Activated CD4-positive, alpha-beta T cell treated with anti-CD3 and anti-CD28 coated beads, Interleukin-2, amount 50 U/mL, for 24 hours (primary cell): ENCODE data around the gene STIM2.

Experiments
- DNase-seq, 2 donors: peaks; one replicate each; pipeline ENCODE4 v3.0.0-alpha.2; 2020; ENCODE audit warnings: low read depth in 1 of 2, low spot score in 1 of 2

STIM2 gene

GRCh38 chr4:26999689-27000088 lies 139.0 kb downstream of the STIM2 start:
- no peak for DNase-seq

- DNase-seq, result no peak
Observed at GRCh38 chr4:27000122-27000521, 139.5 kb downstream of the STIM2 start.

- no peak for DNase-seq
Observed at GRCh38 chr4:27000820-27001219, 140.2 kb downstream of the STIM2 start.

GRCh38 chr4:27001398-27002164 lies 140.9 kb downstream of the STIM2 start:
- no peak for DNase-seq

DNA sequence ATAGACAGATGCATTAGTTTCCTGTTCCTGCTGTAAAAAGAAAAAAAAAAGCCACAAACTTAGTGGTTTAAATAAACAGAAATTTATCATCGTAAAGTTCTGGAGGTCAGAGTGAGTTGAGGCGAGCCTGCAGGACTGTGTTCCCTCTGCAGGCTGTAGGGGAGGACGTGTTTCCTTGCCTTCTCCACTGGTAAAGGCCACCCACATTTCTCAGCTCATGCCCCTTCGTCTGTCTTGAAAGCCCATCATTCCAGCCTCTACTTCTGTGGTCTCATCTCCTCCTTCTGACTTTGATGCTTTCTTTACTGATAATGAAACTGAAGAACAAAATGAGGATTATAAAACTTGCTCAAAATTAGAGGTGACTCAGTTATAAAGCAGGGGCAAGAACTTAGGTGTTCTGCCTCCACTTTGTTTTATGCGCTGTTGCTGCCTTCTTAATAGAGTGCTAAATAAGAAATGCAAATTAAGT lies 143.0 kb downstream of the STIM2 start:
- DNase-seq, result peak in 1 of 2 donors; percentile 27

GRCh38 chr4:27005501-27005900 lies 144.9 kb downstream of the STIM2 start:
- no peak for DNase-seq

GRCh38 chr4:27005905-27006590 lies 145.4 kb downstream of the STIM2 start:
- no peak for DNase-seq

DNA sequence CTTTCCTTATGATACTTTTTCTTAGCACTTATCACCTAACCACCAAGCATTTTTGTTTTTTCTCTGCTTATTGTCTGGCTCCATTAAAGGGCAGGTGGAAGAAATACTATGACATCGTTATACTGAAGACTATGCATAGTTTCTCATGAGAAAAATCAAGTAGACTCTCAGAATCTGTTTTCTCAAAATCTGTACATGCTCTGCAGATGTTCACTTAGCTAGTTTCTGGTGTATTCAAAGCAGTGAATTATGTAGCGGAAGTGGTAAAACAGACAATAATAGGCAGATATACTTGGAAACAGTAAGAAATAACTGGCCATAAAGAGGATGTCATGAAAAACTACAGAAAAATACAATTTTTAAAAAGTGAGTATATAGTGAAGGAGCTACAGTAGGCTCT lies 146.0 kb downstream of the STIM2 start:
- DNase-seq, result no peak

- DNase-seq, result no peak
Observed at GRCh38 chr4:27007507-27007906, 146.9 kb downstream of the STIM2 start.

GRCh38 chr4:27008679-27009078 lies 148.0 kb downstream of the STIM2 start:
- DNase-seq, result no peak

DNA sequence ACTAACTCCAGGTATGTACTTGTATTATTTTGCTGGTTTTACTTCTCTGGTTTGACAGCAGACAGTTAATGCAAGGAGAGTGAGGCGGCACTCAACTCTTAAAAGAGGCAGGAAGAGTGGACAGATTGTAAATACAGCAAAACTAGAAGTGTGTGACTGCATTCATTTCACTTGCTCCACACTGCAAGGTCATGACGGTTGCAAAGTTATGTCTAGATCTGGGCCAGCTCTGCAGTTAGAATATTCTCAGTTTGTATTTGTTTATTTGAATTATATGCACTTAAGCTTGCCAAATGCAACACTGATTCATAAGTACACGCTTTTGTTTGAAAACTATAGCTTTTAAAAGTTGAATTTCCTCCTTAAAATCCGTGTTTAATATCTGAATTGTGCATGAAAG lies 148.9 kb downstream of the STIM2 start:
- DNase-seq, result no peak

DNA sequence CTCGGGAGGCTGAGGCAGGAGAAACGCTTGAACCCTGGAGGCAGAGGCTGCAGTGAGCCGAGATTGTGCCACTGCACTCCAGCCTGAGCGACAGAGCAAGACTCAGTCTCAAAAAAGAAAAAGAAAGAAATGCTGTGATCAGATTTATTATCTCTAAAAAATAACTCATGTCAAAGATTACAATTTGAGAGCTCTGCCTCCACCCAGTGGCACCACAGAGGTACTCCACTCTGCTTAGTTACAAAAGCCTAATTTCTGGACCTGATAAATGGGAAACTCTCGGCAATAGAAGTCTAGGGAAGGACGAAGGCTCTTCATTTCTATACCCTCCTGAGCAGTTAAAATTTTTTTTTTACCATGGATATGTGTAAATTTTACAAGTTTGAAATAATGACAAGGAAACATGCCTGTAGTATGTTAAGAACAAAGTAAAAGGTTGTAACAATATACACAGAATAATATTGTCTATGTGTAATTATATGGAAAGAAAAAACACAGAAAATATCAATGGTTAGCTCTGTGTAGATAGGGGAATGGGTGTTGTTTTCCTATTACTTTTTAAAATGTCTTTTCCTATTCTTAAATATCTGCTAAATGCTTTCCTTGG lies 149.8 kb downstream of the STIM2 start:
- peak; percentile 21 to 53 for DNase-seq

- no peak for DNase-seq
Observed at GRCh38 chr4:27011401-27011800, 150.8 kb downstream of the STIM2 start.

GRCh38 chr4:27013012-27013411 lies 152.4 kb downstream of the STIM2 start:
- DNase-seq, result no peak

DNA sequence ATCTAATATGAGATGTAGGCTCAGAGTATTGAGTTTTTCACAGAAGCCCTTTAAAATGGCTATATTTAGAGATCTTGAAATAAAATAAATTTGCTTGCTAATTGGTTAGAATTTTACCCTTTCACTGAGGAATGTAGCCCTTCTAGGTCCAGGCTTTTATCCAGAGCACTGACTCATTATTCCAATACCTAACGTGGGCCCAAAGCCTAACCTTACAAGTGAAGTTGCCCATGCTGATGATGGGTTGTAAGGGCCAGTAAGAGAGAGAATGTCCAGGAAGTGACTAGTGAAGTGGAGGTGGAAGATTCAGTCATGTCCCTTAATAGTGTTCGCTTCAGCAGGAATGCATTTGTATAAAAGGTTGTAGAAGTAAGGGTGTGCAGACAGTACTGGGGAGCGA lies 155.9 kb downstream of the STIM2 start:
- DNase-seq, result no peak

DNA sequence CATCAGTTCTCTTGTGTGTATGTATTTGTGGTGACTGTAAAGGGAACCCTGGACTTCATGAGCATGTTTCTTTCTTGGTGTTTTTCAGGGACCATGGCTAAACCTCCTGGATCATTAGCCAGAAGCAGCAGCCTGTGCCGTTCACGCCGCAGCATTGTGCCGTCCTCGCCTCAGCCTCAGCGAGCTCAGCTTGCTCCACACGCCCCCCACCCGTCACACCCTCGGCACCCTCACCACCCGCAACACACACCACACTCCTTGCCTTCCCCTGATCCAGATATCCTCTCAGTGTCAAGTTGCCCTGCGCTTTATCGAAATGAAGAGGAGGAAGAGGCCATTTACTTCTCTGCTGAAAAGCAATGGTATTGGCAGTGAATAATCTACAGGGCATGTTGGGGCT lies 157.0 kb downstream of the STIM2 start:
- no peak for DNase-seq

GRCh38 chr4:27018076-27018475 lies 157.4 kb downstream of the STIM2 start:
- DNase-seq, result no peak

DNA sequence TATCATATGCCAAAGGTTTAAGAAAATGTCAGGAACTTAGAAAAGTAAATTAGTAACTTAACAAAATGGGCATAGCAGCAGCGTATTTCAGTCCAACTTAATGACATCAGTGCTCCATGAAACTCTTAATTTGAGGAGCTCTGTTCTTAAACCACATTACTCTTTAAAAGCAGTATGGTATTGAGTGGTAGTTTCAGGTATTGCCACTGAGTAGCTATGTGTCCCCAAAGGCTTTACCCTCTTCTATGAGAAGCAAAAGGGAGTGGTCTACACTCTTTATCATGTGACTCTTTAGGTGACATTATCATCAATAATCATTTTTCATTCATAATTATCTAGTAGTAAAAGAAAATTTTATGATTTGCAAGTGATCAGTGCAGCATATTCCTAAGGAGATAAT lies 158.3 kb downstream of the STIM2 start:
- DNase-seq, result no peak

DNA sequence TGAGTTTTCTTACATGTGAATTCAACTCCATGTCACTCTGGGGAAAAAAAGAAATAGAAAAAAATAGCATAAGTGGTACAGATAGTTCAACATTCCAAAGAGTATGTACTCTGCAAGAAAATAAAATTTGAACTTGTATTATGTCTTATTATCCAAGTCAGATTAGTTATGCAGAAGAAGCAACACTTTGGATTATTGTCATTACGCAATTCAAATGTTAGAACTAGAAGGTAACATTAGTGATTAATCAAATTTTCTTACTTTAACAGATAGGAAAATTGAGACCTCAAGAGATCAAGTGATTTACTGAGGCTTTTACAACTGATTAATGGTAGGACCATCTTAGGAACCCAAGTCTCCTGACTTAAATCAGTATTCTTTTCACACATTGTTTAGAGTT lies 159.1 kb downstream of the STIM2 start:
- DNase-seq, result no peak

- no peak for DNase-seq
Observed at GRCh38 chr4:27020203-27020602, 159.6 kb downstream of the STIM2 start.

DNA sequence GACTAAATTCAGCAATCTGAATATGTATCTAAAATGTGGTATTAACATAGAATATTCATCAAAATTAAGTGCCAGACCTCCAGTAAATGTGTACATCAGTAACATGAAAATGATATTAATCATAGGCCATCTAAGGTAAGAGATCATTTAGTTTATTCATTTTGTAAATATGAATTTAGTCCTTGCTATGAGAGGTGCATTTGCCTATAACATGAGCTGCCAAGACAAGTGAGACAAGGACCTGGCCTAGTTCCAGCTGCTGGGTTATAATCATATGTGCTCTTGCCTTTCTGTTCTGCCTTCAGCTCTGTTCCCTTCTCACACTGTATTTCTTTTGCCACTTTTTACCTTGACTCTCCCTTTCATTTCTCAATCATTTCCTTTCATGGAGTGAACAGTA lies 160.0 kb downstream of the STIM2 start:
- DNase-seq, result no peak

DNA sequence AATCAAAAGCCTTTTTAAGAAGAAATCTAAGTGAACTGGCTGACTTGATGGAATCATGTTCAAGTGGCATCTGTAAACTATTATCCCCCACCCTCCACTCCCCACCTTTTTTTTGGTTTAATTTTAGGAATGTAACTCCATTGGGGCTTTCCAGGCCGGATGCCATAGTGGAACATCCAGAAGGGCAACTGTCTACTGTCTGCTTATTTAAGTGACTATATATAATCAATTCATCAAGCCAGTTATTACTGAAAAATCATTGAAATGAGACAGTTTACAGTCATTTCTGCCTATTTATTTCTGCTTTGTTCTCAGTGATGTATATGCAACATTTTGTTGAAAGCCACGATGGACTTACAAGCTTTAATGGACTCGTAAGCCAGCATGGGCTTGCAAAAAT lies 162.3 kb downstream of the STIM2 start:
- DNase-seq, result no peak
